Measurements from ENCODE around the gene CCDC85C.

DNA sequence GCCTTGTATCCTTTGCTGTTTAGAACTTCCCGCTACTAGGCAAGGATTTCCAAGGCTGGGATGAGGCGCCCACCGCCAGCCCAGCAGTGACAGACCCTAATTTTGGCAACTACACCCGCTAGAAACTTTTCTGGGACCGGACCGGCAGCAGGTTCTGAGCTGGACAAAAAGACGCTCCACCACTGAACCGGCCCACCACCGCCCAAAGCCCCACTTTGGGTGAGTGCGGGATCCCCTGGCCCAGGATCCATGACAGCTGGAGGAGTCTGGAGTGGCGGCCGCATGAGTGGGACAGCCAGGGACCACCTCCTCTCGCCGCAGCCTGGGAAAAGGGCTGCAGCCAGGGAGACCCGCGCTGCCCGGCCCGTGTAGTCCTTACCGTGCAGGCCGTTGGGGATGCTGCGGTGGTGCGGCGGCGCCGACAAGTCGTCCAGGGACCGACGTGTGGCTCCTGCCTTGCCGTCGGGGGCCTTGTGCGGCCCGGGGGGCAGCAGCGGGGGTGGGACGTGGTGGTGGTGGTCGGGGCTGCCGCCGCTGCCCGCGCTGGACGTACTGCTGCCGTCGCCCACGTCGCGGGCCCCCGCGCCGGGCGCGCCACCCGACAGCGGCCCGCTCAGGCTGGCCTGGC lies 1.1 kb downstream of the CCDC85C start:
- TF ChIP-seq TAF1 (conservative IDR thresholded peaks at IDR 0.05) (no peak), EGR1 (IDR thresholded peaks at IDR 0.05; ENCODE audit: low read depth in 2 of 2) (no peak), RAD21 (IDR thresholded peaks at IDR 0.05) (no peak), GABPA (IDR thresholded peaks at IDR 0.05 in 1 of 2, conservative IDR thresholded peaks at IDR 0.05 in 1 of 2) (no peak), HNF4A (conservative IDR thresholded peaks at IDR 0.05) (no peak), RXRA (IDR thresholded peaks at IDR 0.05) (no peak), YY1 (IDR thresholded peaks at IDR 0.05) (no peak), SP1 (IDR thresholded peaks at IDR 0.05) (no peak)
- TF ChIP-seq, protein P1, sequence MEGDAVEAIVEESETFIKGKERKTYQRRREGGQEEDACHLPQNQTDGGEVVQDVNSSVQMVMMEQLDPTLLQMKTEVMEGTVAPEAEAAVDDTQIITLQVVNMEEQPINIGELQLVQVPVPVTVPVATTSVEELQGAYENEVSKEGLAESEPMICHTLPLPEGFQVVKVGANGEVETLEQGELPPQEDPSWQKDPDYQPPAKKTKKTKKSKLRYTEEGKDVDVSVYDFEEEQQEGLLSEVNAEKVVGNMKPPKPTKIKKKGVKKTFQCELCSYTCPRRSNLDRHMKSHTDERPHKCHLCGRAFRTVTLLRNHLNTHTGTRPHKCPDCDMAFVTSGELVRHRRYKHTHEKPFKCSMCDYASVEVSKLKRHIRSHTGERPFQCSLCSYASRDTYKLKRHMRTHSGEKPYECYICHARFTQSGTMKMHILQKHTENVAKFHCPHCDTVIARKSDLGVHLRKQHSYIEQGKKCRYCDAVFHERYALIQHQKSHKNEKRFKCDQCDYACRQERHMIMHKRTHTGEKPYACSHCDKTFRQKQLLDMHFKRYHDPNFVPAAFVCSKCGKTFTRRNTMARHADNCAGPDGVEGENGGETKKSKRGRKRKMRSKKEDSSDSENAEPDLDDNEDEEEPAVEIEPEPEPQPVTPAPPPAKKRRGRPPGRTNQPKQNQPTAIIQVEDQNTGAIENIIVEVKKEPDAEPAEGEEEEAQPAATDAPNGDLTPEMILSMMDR (IDR thresholded peaks at IDR 0.05; ENCODE audit: low read depth, low read length, missing input control) = no peak
- TF ChIP-seq, protein P2, sequence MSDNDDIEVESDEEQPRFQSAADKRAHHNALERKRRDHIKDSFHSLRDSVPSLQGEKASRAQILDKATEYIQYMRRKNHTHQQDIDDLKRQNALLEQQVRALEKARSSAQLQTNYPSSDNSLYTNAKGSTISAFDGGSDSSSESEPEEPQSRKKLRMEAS (IDR thresholded peaks at IDR 0.05) = no peak
- TF ChIP-seq, protein P3, sequence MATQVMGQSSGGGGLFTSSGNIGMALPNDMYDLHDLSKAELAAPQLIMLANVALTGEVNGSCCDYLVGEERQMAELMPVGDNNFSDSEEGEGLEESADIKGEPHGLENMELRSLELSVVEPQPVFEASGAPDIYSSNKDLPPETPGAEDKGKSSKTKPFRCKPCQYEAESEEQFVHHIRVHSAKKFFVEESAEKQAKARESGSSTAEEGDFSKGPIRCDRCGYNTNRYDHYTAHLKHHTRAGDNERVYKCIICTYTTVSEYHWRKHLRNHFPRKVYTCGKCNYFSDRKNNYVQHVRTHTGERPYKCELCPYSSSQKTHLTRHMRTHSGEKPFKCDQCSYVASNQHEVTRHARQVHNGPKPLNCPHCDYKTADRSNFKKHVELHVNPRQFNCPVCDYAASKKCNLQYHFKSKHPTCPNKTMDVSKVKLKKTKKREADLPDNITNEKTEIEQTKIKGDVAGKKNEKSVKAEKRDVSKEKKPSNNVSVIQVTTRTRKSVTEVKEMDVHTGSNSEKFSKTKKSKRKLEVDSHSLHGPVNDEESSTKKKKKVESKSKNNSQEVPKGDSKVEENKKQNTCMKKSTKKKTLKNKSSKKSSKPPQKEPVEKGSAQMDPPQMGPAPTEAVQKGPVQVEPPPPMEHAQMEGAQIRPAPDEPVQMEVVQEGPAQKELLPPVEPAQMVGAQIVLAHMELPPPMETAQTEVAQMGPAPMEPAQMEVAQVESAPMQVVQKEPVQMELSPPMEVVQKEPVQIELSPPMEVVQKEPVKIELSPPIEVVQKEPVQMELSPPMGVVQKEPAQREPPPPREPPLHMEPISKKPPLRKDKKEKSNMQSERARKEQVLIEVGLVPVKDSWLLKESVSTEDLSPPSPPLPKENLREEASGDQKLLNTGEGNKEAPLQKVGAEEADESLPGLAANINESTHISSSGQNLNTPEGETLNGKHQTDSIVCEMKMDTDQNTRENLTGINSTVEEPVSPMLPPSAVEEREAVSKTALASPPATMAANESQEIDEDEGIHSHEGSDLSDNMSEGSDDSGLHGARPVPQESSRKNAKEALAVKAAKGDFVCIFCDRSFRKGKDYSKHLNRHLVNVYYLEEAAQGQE (IDR thresholded peaks at IDR 0.05) = no peak
- TF ChIP-seq, protein P4, sequence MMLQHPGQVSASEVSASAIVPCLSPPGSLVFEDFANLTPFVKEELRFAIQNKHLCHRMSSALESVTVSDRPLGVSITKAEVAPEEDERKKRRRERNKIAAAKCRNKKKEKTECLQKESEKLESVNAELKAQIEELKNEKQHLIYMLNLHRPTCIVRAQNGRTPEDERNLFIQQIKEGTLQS (IDR thresholded peaks at IDR 0.05) = no peak
- TF ChIP-seq, protein P5, sequence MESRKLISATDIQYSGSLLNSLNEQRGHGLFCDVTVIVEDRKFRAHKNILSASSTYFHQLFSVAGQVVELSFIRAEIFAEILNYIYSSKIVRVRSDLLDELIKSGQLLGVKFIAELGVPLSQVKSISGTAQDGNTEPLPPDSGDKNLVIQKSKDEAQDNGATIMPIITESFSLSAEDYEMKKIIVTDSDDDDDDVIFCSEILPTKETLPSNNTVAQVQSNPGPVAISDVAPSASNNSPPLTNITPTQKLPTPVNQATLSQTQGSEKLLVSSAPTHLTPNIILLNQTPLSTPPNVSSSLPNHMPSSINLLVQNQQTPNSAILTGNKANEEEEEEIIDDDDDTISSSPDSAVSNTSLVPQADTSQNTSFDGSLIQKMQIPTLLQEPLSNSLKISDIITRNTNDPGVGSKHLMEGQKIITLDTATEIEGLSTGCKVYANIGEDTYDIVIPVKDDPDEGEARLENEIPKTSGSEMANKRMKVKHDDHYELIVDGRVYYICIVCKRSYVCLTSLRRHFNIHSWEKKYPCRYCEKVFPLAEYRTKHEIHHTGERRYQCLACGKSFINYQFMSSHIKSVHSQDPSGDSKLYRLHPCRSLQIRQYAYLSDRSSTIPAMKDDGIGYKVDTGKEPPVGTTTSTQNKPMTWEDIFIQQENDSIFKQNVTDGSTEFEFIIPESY (IDR thresholded peaks at IDR 0.05) = no peak

Measured in liver (tissue), 3 donors.